ENCODE data around the gene HDAC11. TPM values are rescaled to one million over a fixed set of nuclear protein-coding genes. Genes with fewer than 3 reads are reported as not detected.

The HDAC11 gene
- total and polyA plus RNA-seq, 9 of the 15 experiments (the other 6 are each of a cell fraction or from before 2014, with no cell fraction given): 0.60 to 6.0 (median 4.5) TPM

- no peak for TF ChIP-seq HINFP (tag; conservative IDR thresholded peaks at IDR 0.05; ENCODE audit: low read depth)
- TF ChIP-seq, protein P1, sequence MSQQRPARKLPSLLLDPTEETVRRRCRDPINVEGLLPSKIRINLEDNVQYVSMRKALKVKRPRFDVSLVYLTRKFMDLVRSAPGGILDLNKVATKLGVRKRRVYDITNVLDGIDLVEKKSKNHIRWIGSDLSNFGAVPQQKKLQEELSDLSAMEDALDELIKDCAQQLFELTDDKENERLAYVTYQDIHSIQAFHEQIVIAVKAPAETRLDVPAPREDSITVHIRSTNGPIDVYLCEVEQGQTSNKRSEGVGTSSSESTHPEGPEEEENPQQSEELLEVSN (IDR thresholded peaks at IDR 0.05; ENCODE audit: borderline replicate concordance in 1 of 2, extremely low read depth in 1 of 2, insufficient read depth in 1 of 2, insufficient read length in 1 of 2, low read depth in 1 of 2, low read length in 1 of 2, poor library complexity in 1 of 2, severe bottlenecking in 1 of 2): no peak
- TF ChIP-seq, protein P2, sequence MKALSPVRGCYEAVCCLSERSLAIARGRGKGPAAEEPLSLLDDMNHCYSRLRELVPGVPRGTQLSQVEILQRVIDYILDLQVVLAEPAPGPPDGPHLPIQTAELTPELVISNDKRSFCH (CRISPR knock-in tag; IDR thresholded peaks at IDR 0.05): no peak
- TF ChIP-seq, protein P2 (tag; IDR thresholded peaks at IDR 0.05): no peak
- no peak for TF ChIP-seq MED1 (CRISPR knock-in tag; IDR thresholded peaks at IDR 0.05; ENCODE audit: borderline replicate concordance)
- no peak for TF ChIP-seq ESRRA (IDR thresholded peaks at IDR 0.05; ENCODE audit: borderline replicate concordance, low read depth)
- TF ChIP-seq SMAD2 (IDR thresholded peaks at IDR 0.05; ENCODE audit: low read depth, low read length): no peak
- TF ChIP-seq XRCC5 (IDR thresholded peaks at IDR 0.05; ENCODE audit: low read depth, low read length): no peak
- no peak for TF ChIP-seq HDGF (IDR thresholded peaks at IDR 0.05)
- no peak for TF ChIP-seq SAP30 (IDR thresholded peaks at IDR 0.05; ENCODE audit: borderline replicate concordance, insufficient read depth, low read depth, low read length, poor library complexity, severe bottlenecking)
- TF ChIP-seq, protein P3, sequence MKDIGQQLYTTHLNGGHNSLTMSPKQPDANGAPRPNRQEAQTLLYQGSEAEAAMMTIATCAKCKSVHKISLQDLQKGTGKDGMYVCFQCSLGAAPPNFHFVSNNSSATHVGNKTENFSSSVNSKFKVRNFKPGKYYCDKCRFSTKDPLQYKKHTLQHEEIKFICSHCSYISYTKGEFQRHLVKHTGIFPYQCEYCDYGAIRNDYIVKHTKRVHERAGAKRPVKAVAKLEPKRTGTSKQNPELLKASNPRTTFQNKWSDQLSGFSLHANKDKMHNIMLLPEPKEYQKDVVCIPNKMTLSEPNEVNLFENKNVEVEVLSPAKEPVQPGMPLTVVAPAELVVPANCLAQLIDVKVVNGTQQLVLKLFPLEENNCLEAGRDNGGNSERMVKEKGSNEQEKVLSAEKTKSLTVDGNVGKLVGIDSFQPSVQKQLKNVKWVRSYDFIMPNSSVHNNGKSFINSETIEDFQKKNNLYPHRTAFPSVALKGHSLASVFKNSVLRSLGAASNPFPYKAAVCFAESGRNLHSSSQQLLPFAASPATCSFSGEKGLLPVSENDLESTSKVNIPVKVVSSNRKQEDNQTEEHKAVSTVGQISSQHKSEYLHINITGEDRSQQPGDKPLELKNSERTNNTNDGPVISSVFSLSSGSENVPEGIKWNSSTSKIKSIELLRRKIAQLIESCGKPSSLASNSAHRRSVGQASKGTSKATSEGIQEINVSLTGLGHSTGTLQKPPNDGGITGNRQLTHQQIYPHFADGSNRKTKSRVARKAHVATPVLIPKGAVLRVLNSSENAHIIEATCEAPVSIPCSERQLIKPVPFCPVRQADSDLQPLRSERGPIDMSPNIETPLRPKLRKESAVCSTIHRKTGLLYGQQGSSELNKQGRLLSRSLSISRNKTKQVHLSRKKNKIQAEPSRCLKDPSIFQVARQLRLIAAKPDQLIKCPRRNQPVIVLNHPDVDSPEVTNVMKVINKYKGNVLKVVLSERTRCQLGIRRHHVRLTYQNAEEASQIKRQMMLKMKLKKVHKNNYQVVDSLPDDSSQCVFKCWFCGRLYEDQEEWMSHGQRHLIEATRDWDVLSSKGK (CRISPR knock-in tag; IDR thresholded peaks at IDR 0.05): no peak
Observed at GRCh38 chr3:13545952-13546454, 65.9 kb downstream of the HDAC11 start (continued).

Measured in K562 (cell line).